ENCODE data around the gene MCHR1. TPM values are rescaled to one million over a fixed set of nuclear protein-coding genes. Genes with fewer than 3 reads are reported as not detected.

Gene MCHR1
- total and polyA plus RNA-seq, 2 of the 13 experiments (the other 11 are each of a cell fraction or from before 2014, with no cell fraction given), result 0.40 to 0.83 TPM

DNA sequence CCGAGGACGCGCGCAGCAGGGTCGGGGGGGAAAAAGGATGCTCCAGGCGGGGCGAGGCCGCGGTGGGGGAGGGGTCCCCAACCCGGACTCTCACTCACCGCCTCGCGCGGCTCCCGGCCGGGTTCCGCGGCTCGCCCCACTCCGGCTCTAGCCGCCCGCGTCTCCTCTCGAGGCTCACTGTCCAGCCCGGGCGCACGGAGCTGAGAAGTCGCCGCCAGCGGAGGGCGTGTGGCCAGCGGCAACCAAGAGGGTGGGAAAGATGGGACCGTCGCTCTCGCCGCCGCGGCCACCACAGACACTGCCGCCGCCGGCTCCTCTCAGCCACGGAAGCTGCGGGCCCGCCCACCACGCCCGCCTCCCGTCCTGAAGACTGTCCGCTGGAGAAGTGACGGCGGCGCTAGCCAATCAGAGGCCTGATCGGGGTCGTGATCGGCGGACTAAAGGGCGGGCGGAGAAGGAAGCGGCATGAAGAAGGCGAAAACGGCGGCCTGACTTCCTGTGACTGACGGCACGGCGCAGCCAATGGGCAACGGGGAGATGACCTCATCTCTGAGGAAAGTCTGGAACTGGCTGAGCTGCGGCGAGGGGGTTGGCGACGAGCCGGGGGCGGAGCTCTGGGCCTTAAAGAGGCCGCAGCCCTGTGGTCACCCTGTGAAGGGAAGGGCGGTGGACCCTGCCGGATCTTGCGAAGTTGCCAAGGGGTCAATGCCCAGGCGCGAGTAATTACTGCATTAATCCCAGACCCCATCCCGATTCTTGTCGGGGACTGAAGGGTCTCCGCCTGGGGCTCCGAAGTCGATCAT lies 42.7 kb upstream of the MCHR1 start, which contains the start of gene MRTFA (continued):
- TF ChIP-seq, protein P1, sequence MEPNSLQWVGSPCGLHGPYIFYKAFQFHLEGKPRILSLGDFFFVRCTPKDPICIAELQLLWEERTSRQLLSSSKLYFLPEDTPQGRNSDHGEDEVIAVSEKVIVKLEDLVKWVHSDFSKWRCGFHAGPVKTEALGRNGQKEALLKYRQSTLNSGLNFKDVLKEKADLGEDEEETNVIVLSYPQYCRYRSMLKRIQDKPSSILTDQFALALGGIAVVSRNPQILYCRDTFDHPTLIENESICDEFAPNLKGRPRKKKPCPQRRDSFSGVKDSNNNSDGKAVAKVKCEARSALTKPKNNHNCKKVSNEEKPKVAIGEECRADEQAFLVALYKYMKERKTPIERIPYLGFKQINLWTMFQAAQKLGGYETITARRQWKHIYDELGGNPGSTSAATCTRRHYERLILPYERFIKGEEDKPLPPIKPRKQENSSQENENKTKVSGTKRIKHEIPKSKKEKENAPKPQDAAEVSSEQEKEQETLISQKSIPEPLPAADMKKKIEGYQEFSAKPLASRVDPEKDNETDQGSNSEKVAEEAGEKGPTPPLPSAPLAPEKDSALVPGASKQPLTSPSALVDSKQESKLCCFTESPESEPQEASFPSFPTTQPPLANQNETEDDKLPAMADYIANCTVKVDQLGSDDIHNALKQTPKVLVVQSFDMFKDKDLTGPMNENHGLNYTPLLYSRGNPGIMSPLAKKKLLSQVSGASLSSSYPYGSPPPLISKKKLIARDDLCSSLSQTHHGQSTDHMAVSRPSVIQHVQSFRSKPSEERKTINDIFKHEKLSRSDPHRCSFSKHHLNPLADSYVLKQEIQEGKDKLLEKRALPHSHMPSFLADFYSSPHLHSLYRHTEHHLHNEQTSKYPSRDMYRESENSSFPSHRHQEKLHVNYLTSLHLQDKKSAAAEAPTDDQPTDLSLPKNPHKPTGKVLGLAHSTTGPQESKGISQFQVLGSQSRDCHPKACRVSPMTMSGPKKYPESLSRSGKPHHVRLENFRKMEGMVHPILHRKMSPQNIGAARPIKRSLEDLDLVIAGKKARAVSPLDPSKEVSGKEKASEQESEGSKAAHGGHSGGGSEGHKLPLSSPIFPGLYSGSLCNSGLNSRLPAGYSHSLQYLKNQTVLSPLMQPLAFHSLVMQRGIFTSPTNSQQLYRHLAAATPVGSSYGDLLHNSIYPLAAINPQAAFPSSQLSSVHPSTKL (CRISPR knock-in tag; IDR thresholded peaks at IDR 0.05), result no peak
- TF ChIP-seq NPAS2 (CRISPR knock-in tag; IDR thresholded peaks at IDR 0.05; ENCODE audit: borderline replicate concordance) (no peak), TARDBP (CRISPR knock-in tag; IDR thresholded peaks at IDR 0.05) (no peak), ZNF564 (CRISPR knock-in tag; IDR thresholded peaks at IDR 0.05) (no peak), ZNF207 (IDR thresholded peaks at IDR 0.05; ENCODE audit: borderline replicate concordance) (no peak), ZNF703 (CRISPR knock-in tag; IDR thresholded peaks at IDR 0.05; ENCODE audit: borderline replicate concordance) (peak; percentile 16; the same call in 1 of the 2 replicates), ZNF546 (CRISPR knock-in tag; conservative IDR thresholded peaks at IDR 0.05) (no peak), SP4 (CRISPR knock-in tag; IDR thresholded peaks at IDR 0.05) (peak; percentile 99), ZNF839 (CRISPR knock-in tag; IDR thresholded peaks at IDR 0.05; ENCODE audit: borderline replicate concordance) (no peak), SP5 (CRISPR knock-in tag; IDR thresholded peaks at IDR 0.05; ENCODE audit: borderline replicate concordance, low read depth) (peak; percentile 88; the same call in 1 of the 2 replicates), ASH2L (IDR thresholded peaks at IDR 0.05; ENCODE audit: insufficient read length, low read depth, low read length) (peak; percentile 88), RXRB (CRISPR knock-in tag; IDR thresholded peaks at IDR 0.05; ENCODE audit: borderline replicate concordance) (peak; percentile 30; the same call in 1 of the 2 replicates), GPN1 (CRISPR knock-in tag; IDR thresholded peaks at IDR 0.05; ENCODE audit: borderline replicate concordance) (0 out of 2 replicates have a peak, but pooled peaks have one; percentile 71), SIN3B (IDR thresholded peaks at IDR 0.05; ENCODE audit: low read length) (no peak), SALL2 (CRISPR knock-in tag; IDR thresholded peaks at IDR 0.05) (0 out of 2 replicates have a peak, but pooled peaks have one; percentile 85), FOXP1 (IDR thresholded peaks at IDR 0.05) (no peak), FOXP1 (CRISPR knock-in tag; IDR thresholded peaks at IDR 0.05) (no peak; the same call in 1 of the 2 replicates), TAF1 (CRISPR knock-in tag; IDR thresholded peaks at IDR 0.05) (peak; percentile 98), ZNF674 (CRISPR knock-in tag; IDR thresholded peaks at IDR 0.05; ENCODE audit: low read depth) (no peak), CEBPG (CRISPR knock-in tag; IDR thresholded peaks at IDR 0.05) (no peak)
- TF ChIP-seq, protein P2, sequence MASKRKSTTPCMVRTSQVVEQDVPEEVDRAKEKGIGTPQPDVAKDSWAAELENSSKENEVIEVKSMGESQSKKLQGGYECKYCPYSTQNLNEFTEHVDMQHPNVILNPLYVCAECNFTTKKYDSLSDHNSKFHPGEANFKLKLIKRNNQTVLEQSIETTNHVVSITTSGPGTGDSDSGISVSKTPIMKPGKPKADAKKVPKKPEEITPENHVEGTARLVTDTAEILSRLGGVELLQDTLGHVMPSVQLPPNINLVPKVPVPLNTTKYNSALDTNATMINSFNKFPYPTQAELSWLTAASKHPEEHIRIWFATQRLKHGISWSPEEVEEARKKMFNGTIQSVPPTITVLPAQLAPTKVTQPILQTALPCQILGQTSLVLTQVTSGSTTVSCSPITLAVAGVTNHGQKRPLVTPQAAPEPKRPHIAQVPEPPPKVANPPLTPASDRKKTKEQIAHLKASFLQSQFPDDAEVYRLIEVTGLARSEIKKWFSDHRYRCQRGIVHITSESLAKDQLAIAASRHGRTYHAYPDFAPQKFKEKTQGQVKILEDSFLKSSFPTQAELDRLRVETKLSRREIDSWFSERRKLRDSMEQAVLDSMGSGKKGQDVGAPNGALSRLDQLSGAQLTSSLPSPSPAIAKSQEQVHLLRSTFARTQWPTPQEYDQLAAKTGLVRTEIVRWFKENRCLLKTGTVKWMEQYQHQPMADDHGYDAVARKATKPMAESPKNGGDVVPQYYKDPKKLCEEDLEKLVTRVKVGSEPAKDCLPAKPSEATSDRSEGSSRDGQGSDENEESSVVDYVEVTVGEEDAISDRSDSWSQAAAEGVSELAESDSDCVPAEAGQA (IDR thresholded peaks at IDR 0.05; ENCODE audit: low read depth), result no peak
- TF ChIP-seq, protein P2 (CRISPR knock-in tag; IDR thresholded peaks at IDR 0.05; ENCODE audit: borderline replicate concordance), result 0 out of 2 replicates have a peak, but pooled peaks have one; percentile 73

Measured in HepG2 (cell line).